ENCODE results near the gene TRAM2.

TRAM2 gene

DNA sequence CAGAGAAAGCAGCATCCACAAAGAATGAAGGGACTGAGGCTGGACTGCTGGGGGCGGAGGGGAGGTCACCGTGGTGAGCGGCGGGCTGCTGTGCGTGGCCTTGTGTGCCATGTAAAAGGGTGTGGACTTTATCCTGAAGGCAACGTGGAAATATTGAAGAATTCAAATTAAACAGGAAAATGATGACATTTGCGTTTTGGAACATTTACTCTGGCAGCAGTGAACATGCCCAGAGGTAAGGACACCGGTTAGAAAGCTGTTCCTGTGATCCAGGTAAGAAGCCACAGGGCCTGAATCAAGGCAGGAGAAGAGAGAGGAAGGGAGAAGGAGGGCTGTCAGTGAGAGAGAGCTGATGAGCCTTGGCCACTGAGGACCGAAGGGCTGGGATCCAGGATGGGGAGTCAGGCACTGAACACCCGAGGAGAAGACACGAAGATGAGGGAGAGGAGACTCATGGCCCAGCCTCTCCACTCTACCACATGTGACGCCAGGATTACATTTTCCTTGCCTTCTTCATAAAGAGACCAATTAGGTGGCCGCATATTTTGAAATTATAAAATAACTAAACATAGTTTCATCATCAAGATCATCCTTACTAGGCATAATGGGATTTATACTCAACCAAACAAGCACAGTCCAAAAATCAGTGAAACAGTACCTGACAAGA lies 58.4 kb downstream of the TRAM2 start:
- H3K4me2 ChIP-seq (ENCODE audit: low read depth, low read length, poor library complexity, severe bottlenecking) = no peak overlapping the region
- H3K9me3 ChIP-seq (ENCODE audit: insufficient read depth, low read length) = no peaks in the 10 kb centered on the region
- no peaks in the 10 kb centered on the region for H3K27me3 ChIP-seq (ENCODE audit: low read length)
- no peaks in the 10 kb centered on the region for H3K79me2 ChIP-seq (ENCODE audit: insufficient read depth, low read length)
- no peak overlapping the region for H3K9ac ChIP-seq (ENCODE audit: low read length)
- H3K9me2 ChIP-seq (replicated peaks; ENCODE audit: insufficient read depth, low read length) = no peaks in the 10 kb centered on the region
- H3K4me3 ChIP-seq (ENCODE audit: insufficient read depth, low read length, poor library complexity, severe bottlenecking) = no peak overlapping the region
- H3F3A ChIP-seq (ENCODE audit: insufficient read depth) = no peaks in the 10 kb centered on the region
- TF ChIP-seq, protein P1, sequence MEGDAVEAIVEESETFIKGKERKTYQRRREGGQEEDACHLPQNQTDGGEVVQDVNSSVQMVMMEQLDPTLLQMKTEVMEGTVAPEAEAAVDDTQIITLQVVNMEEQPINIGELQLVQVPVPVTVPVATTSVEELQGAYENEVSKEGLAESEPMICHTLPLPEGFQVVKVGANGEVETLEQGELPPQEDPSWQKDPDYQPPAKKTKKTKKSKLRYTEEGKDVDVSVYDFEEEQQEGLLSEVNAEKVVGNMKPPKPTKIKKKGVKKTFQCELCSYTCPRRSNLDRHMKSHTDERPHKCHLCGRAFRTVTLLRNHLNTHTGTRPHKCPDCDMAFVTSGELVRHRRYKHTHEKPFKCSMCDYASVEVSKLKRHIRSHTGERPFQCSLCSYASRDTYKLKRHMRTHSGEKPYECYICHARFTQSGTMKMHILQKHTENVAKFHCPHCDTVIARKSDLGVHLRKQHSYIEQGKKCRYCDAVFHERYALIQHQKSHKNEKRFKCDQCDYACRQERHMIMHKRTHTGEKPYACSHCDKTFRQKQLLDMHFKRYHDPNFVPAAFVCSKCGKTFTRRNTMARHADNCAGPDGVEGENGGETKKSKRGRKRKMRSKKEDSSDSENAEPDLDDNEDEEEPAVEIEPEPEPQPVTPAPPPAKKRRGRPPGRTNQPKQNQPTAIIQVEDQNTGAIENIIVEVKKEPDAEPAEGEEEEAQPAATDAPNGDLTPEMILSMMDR (IDR thresholded peaks at IDR 0.05; ENCODE audit: insufficient read depth, low read length, poor library complexity, severe bottlenecking) = no peak
- TF ChIP-seq EZH2phosphoT487 (conservative IDR thresholded peaks at IDR 0.05; ENCODE audit: low read length) = no peak
- no peaks in the 10 kb centered on the region for H4K20me1 ChIP-seq (ENCODE audit: low read depth, low read length)
- H3K27ac ChIP-seq (ENCODE audit: low read depth, low read length) = no peak overlapping the region
- no peaks in the 10 kb centered on the region for H3K36me3 ChIP-seq (ENCODE audit: low read length)
- H2AFZ ChIP-seq (ENCODE audit: low read depth, low read length, severe bottlenecking) = no peak overlapping the region

DNA sequence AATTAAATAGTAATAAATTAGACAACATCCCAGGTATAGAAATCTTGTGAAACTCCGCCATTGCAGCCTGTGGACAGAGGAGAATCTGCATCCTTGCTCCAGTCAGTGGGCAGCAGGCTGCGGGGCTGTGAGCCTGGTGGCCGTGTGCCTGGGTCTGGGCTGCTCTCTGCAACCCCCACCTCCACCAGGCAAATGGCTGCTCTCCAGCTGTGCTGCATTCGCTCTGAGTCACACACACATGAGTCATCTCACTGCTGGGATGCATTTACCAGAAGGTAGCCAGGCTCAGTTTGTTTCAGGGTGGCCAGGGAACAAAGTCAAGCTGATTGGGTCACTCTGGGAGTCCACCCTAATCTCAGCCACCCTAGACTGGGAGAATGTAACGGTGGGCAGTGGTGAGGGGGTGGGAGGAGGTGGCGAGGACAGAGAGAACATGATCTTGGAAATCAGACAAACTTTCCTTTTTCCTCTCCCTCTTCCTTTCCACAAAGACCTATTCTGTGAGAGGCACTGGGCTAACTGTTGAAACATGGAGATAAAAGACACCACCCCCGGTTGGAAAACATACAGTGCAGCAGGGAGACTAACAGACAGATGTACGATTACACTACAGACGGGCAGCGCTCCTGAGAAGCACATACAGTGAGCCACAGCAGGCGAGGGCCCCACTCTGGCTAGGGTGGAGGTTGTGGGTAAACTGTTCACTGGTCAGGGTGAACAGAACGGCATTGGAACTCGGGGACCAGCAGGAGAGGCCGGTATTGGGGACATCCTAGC lies 59.2 kb downstream of the TRAM2 start:
- H3F3A ChIP-seq (ENCODE audit: insufficient read depth) = no peaks in the 10 kb centered on the region
- no peak overlapping the region for H3K9ac ChIP-seq (ENCODE audit: low read length)
- H3K4me2 ChIP-seq (ENCODE audit: low read depth, low read length, poor library complexity, severe bottlenecking) = no peak overlapping the region
- H4K20me1 ChIP-seq (ENCODE audit: low read depth, low read length) = no peaks in the 10 kb centered on the region
- no peaks in the 10 kb centered on the region for H3K27me3 ChIP-seq (ENCODE audit: low read length)
- no peak overlapping the region for H3K4me3 ChIP-seq (ENCODE audit: insufficient read depth, low read length, poor library complexity, severe bottlenecking)
- H3K36me3 ChIP-seq (ENCODE audit: low read length) = no peaks in the 10 kb centered on the region
- H3K79me2 ChIP-seq (ENCODE audit: insufficient read depth, low read length) = no peaks in the 10 kb centered on the region
- no peak overlapping the region for H3K27ac ChIP-seq (ENCODE audit: low read depth, low read length)
- H2AFZ ChIP-seq (ENCODE audit: low read depth, low read length, severe bottlenecking) = no peak overlapping the region
- no peaks in the 10 kb centered on the region for H3K9me3 ChIP-seq (ENCODE audit: insufficient read depth, low read length)
- H3K9me2 ChIP-seq (replicated peaks; ENCODE audit: insufficient read depth, low read length) = no peaks in the 10 kb centered on the region
- TF ChIP-seq, protein P1 (IDR thresholded peaks at IDR 0.05; ENCODE audit: insufficient read depth, low read length, poor library complexity, severe bottlenecking) = no peak
- no peak for TF ChIP-seq EZH2phosphoT487 (conservative IDR thresholded peaks at IDR 0.05; ENCODE audit: low read length)

DNA sequence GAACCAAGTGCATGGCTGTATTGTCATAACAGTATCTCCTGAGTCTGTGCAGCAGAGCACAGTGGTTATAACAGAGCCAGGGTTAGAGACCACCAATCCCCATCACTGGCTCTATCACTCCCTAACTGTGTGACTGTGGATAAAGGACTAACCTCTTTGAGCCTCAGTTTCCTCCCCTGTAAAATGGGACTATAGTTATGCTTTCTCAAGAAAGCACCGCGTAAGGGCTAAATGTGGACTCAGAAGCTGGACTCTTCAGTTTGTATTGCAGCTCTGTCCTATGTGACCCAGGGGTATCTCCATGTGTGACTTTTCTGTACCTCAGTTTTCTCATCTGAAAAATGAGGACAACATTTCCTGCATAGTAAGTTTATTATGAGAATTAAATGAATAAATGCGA lies 59.9 kb downstream of the TRAM2 start:
- no peak overlapping the region for H3K4me2 ChIP-seq (ENCODE audit: low read depth, low read length, poor library complexity, severe bottlenecking)
- H3K9ac ChIP-seq (ENCODE audit: low read length) = no peak overlapping the region
- H3K27ac ChIP-seq (ENCODE audit: low read depth, low read length) = no peak overlapping the region
- H3K27me3 ChIP-seq (ENCODE audit: low read length) = no peaks in the 10 kb centered on the region
- H3K36me3 ChIP-seq (ENCODE audit: low read length) = no peaks in the 10 kb centered on the region
- no peak overlapping the region for H2AFZ ChIP-seq (ENCODE audit: low read depth, low read length, severe bottlenecking)
- H3K9me3 ChIP-seq (ENCODE audit: insufficient read depth, low read length) = no peaks in the 10 kb centered on the region
- H3F3A ChIP-seq (ENCODE audit: insufficient read depth) = no peaks in the 10 kb centered on the region
- H3K4me3 ChIP-seq (ENCODE audit: insufficient read depth, low read length, poor library complexity, severe bottlenecking) = no peak overlapping the region
- no peaks in the 10 kb centered on the region for H4K20me1 ChIP-seq (ENCODE audit: low read depth, low read length)
- H3K9me2 ChIP-seq (replicated peaks; ENCODE audit: insufficient read depth, low read length) = no peaks in the 10 kb centered on the region
- TF ChIP-seq EZH2phosphoT487 (conservative IDR thresholded peaks at IDR 0.05; ENCODE audit: low read length) = no peak
- TF ChIP-seq, protein P1 (IDR thresholded peaks at IDR 0.05; ENCODE audit: insufficient read depth, low read length, poor library complexity, severe bottlenecking) = no peak
- H3K79me2 ChIP-seq (ENCODE audit: insufficient read depth, low read length) = no peaks in the 10 kb centered on the region
